SK-N-MC (cell line): ENCODE measurements around the gene PADI4.
"Not testable (repeated sequence)": the region's sequence is repeated elsewhere in the genome, so short reads cannot be mapped to it uniquely, and the experiment has no call there.

ENCODE experiments used
- DNase-seq: peaks from one replicate; pipeline ENCODE4 v3.0.0-alpha.2; 2011; ENCODE audit warnings: low read depth, low spot score
- H3K27ac ChIP-seq: fragments of 200-600 bp; sonication (generic); 2 replicates; pipeline ENCODE4 v1.5.1; 2016; ENCODE audit warnings: mixed run types
- H3K36me3 ChIP-seq: fragments of 200-600 bp; sonication (generic); 2 replicates; pipeline ENCODE4 v1.6.1; 2017; ENCODE audit warnings: antibody characterized with exemption, low read length, mixed read lengths; ENCODE audit not compliant: insufficient read depth
- H3K4me3 ChIP-seq: fragments of 200-600 bp; sonication (generic); 2 replicates; pipeline ENCODE4 v1.5.1; 2016
- H3K9ac ChIP-seq: fragments of 200-600 bp; sonication (generic); 2 replicates; pipeline ENCODE4 v1.8.0; 2017; ENCODE audit warnings: mixed run types, mixed read lengths; ENCODE audit not compliant: insufficient read length
- H3K9me3 ChIP-seq: fragments of 200-600 bp; sonication (generic); 2 replicates; pipeline ENCODE4 v1.6.1; 2017; ENCODE audit warnings: low read depth, mild to moderate bottlenecking, antibody characterized with exemption, low read length, moderate library complexity, mixed read lengths
- EZH2 ChIP-seq: fragments of 200-600 bp; sonication (generic); IDR thresholded peaks from one replicate; pipeline ENCODE4 v1.6.1; 2017; ENCODE audit warnings: antibody characterized with exemption
- FOXP2 ChIP-seq: optimal IDR thresholded peaks from 2 replicates; pipeline ENCODE3; 2011; ENCODE audit warnings: mild to moderate bottlenecking, moderate library complexity; ENCODE audit not compliant: insufficient read depth; ENCODE audit errors: extremely low read length, control extremely low read depth
- POLR2AphosphoS5 ChIP-seq: IDR thresholded peaks from 2 replicates; pipeline ENCODE4 v1.6.1; 2012; ENCODE audit warnings: mild to moderate bottlenecking, low read depth, low read length, borderline replicate concordance

The PADI4 gene

GRCh38 chr1:17403081-17403480, 95.1 kb downstream of the PADI4 start:
- no peak for DNase-seq
- TF ChIP-seq FOXP2 (no peak), EZH2 (no peak), POLR2AphosphoS5 (no peak)
- H3K36me3 ChIP-seq = peaks cover 9% of the 10 kb centered on the region; the same call in 1 of the 2 replicates

GRCh38 chr1:17404034-17404684, 96.2 kb downstream of the PADI4 start:
- no peak for TF ChIP-seq POLR2AphosphoS5
- no peak for TF ChIP-seq FOXP2
- TF ChIP-seq EZH2 = no peak
- H3K27ac ChIP-seq = no peak overlapping the region
- no peak for DNase-seq
- H3K9ac ChIP-seq = no peak overlapping the region
- H3K9me3 ChIP-seq = no peaks in the 10 kb centered on the region
- peaks cover 20% of the 10 kb centered on the region for H3K36me3 ChIP-seq
- H3K4me3 ChIP-seq = no peak overlapping the region

More at GRCh38 chr1:17403081-17403480, 95.1 kb downstream of the PADI4 start:
- Histone ChIP-seq H3K27ac (no peak overlapping the region), H3K4me3 (no peak overlapping the region), H3K9ac (no peak overlapping the region), H3K9me3 (no peaks in the 10 kb centered on the region)

GRCh38 chr1:17404820-17405219, 96.8 kb downstream of the PADI4 start:
- H3K27ac ChIP-seq = no peak overlapping the region
- peaks cover 26% of the 10 kb centered on the region for H3K36me3 ChIP-seq
- no peak for DNase-seq
- no peak overlapping the region for H3K4me3 ChIP-seq
- no peaks in the 10 kb centered on the region for H3K9me3 ChIP-seq
- TF ChIP-seq FOXP2 (no peak), EZH2 (no peak), POLR2AphosphoS5 (no peak; the same call in 1 of the 2 replicates)
- no peak overlapping the region for H3K9ac ChIP-seq

GRCh38 chr1:17405898-17406759, 98.1 kb downstream of the PADI4 start:
- no peak for DNase-seq
- 0 out of 2 replicates have a peak, but pooled peaks have one; percentile 8 for TF ChIP-seq POLR2AphosphoS5
- TF ChIP-seq EZH2 = no peak
- no peak for TF ChIP-seq FOXP2
- Histone ChIP-seq H3K4me3 (no peak overlapping the region), H3K36me3 (peaks cover 39% of the 10 kb centered on the region), H3K9ac (no peak overlapping the region), H3K9me3 (no peaks in the 10 kb centered on the region), H3K27ac (no peak overlapping the region)

- not testable (repeated sequence) for H3K4me3 ChIP-seq, DNase-seq, H3K9me3 ChIP-seq, H3K27ac ChIP-seq, H3K9ac ChIP-seq
- peaks cover 47% of the 10 kb centered on the region for H3K36me3 ChIP-seq
Measured at GRCh38 chr1:17406760-17407475, 98.9 kb downstream of the PADI4 start.

GRCh38 chr1:17407786-17408514, 100.0 kb downstream of the PADI4 start:
- H3K9ac ChIP-seq, H3K27ac ChIP-seq, H3K9me3 ChIP-seq, H3K4me3 ChIP-seq, DNase-seq: not testable (repeated sequence)
- peaks cover 58% of the 10 kb centered on the region for H3K36me3 ChIP-seq

- H3K9me3 ChIP-seq = no peaks in the 10 kb centered on the region
- no peak overlapping the region for H3K9ac ChIP-seq
- no peak for DNase-seq
- TF ChIP-seq EZH2 = no peak
- no peak for TF ChIP-seq FOXP2
- TF ChIP-seq POLR2AphosphoS5 = no peak
- no peak overlapping the region for H3K27ac ChIP-seq
- peaks cover 72% of the 10 kb centered on the region for H3K36me3 ChIP-seq
- H3K4me3 ChIP-seq = no peak overlapping the region
Measured at GRCh38 chr1:17409391-17409811, 101.4 kb downstream of the PADI4 start.
